GM18502 (cell line): ENCODE measurements around the gene CYP2C18.
"Not testable (repeated sequence)": the region's sequence is repeated elsewhere in the genome, so short reads cannot be mapped to it uniquely, and the experiment has no call there.

Source experiments
- ATAC-seq: cut with Tn5 transposase; IDR thresholded peaks from one replicate; pipeline ENCODE4 v1.9.1; 2021; ENCODE audit warnings: mild to moderate bottlenecking; ENCODE audit not compliant: unreplicated experiment, poor library complexity

The CYP2C18 gene

GRCh38 chr10:94683214-94684054, at the start of gene CYP2C18:
TSS of gene CYP2C18 (plus strand) at chr10:94683729. CDS start at chr10:94683820, 91 bp downstream.
- ATAC-seq: no peak

DNA sequence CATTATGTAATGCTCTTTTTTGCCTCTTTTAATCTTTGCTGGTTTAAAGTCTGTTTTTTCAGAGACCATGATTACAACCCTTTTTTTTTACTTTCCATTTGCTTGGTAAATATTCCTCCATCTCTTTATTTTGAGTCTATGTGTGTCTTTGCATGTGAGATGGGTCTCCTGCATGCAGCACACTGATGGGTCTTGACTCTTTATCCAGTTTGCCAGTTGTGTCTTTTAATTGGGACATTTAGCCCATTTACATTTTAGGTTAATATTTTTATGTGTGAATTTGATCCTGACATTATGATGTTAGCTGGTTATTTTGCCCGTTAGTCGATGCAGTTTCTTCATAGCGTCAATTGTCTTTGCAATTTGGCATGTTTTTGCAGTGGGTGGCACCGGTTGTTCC, 45.4 kb upstream of the CYP2C18 start:
- not testable (repeated sequence) for ATAC-seq

DNA sequence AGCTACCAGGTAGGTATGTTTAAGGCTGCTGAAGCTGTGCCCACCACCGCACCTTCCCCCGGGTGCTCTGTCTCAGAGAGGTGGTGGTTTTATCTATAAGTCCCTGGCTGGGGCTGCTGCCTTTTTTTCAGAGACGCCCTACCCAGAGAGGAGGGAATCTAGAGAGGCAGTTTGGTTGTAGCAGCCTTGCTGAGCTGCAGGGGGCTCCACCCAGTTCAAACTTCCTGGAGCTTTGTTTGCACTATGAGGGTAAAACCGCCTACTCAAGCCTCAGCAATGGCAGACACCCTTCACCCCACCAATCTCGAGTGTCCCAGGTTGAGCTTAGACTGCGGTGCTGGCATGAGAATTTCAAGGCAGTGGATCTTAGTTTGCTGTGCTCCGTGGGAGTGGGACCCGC, 43.6 kb upstream of the CYP2C18 start:
- ATAC-seq: no peak

DNA sequence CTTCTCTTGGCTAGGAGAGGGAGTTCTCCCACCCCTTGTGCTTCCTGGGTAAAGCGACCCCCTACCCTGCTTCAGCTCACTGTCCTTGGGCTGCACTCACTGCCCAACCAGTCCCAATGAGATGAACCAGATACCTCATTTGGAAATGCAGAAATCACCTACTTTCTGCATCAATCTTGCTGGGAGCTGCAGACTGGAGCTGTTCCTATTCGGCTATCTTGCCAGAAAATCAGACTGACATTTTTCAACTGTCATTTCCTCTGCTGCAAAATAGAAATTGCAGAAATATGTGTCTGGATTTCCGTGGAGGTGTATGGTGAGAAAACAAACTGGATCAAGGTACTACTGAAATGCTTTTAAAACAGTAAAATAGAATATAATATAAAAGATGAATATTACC, 43.0 kb upstream of the CYP2C18 start:
- ATAC-seq: no peak

GRCh38 chr10:94641480-94641879, 42.0 kb upstream of the CYP2C18 start:
- ATAC-seq: no peak

GRCh38 chr10:94644352-94644751, 39.2 kb upstream of the CYP2C18 start:
- no peak for ATAC-seq

DNA sequence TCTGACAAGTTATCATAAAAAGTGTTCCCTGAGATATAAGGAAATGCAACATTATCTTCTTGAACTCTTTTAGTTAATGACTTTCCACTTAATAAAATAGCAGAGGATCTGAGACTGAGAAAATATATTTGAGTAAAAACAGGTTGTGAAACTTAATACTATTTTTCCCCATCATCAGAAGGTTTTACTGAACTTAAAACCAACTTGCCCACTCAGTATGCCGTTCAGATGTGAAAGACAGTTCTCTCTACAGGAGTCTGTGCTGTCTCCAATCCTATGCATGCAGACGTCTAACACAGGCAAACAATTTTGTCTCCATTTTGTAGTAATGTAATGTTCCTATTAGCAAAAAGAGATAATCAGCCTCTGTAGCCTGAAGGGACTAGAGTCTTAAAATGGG, 38.2 kb upstream of the CYP2C18 start:
- peak; percentile 70 for ATAC-seq

GRCh38 chr10:94655201-94655600, 28.3 kb upstream of the CYP2C18 start:
- ATAC-seq: not testable (repeated sequence)

DNA sequence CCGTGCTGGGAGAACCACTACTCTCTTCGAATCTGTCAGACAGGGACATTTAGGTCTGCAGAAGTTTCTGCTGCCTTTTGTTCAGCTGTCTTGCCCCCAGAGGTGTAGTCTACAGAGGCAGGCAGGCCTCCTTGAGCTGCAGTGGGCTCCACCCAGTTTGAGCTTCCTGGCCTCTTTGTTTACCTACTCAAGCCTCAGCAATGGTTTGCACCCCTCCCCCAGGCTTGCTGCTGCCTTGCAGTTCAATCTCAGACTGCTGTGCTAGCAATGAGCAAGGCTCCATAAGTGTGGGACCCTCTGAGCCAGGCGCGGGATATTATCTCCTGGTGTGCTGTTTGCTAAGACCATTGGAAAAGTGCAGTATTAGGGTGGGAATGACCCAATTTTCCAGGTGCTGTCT, 20.5 kb upstream of the CYP2C18 start:
- ATAC-seq: not testable (repeated sequence)

GRCh38 chr10:94666391-94667102, 17.0 kb upstream of the CYP2C18 start:
- ATAC-seq: no peak

DNA sequence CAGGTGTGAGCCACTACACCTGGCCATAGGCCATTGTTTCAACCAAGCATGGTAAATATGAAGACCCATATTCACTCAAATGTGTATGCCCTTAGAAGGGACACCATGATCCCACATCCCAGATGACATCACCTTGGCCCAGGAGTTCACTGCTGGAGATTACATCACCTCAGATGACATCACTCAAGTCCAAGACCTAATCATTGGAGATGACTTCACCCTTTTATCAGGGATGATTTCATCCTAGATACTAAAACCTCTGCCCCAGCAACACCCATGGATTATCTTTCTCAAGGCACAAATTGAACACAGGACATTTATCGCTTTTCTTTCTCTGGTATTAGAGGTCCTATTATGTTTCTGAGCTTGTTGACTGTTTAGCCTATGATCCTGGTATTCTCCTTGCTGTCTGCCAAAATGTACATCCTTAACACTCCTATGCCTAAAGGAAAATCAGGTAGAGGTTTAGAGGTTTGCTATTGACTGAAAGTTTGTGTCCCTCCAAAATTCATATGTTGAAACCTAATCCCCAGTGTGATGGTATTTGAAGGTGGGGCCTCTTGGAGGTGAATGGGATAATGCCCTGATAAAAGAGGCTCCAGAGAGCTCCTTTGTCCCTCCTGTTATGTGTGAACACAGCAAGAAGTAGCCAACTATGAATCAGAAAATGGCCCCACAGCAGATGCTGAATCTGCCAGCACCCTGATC, 9.8 kb upstream of the CYP2C18 start:
- ATAC-seq: no peak

DNA sequence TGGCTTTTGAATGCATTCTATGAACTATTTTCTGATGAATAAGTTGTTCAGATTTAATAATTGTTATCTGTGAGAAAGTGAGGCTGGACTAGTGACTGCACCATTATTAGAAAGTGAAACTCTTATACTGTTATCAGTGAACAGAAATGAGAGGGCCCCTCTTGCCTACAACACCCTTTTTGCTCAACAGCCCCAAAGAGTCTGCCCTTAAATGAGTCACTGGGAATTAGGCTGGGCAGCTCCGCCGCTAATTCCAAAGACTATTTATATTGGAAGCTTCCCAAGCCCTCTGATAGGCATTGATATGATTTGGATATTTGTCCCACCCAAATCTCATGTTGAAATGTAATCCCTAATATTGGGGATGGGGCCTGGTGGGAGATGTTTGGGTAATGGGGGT, 7.0 kb upstream of the CYP2C18 start:
- no peak for ATAC-seq

- no peak for ATAC-seq
These were observed 5.8 kb upstream of the CYP2C18 start for GRCh38 chr10:94677691-94678090.

DNA sequence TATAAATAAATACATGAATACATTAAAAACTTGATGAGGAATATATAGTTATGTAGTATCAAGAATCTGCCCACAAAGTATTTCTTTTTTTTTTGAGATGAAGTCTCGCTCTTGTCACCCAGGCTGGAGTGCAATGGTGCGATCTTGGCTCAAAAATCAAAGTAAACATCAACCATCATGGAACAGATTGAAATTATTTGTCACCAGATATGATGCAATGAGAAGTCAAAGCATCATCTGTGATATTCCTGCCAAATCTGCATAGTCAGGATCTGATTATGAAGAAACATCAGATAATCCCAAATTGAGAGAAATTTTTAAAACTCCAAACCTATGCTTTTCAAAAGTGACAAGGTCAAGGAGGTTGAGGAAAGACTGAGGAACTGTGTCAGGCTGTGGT, 5.1 kb upstream of the CYP2C18 start:
- no peak for ATAC-seq

DNA sequence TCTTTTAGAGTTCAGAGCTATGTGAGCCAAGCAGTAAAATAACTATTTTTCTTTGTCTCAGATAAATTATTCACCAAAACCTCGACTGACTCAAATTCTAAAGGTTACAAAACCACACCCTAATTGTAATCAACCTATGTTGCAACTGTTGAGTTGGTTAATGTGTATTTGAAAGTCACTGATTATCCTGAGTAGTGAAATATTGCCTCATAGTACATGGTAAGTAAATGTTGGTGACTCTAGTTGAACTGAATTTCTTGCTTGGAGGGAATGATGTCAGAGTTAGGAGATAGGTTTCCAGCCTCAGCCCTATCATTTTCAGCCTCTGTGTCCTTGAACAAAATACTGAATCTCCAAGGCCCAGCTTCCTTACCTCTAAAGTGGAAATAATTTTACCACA, 3.0 kb upstream of the CYP2C18 start:
- no peak for ATAC-seq

- ATAC-seq: not testable (repeated sequence)
These were observed 893 bp upstream of the CYP2C18 start for GRCh38 chr10:94682636-94683035.

DNA sequence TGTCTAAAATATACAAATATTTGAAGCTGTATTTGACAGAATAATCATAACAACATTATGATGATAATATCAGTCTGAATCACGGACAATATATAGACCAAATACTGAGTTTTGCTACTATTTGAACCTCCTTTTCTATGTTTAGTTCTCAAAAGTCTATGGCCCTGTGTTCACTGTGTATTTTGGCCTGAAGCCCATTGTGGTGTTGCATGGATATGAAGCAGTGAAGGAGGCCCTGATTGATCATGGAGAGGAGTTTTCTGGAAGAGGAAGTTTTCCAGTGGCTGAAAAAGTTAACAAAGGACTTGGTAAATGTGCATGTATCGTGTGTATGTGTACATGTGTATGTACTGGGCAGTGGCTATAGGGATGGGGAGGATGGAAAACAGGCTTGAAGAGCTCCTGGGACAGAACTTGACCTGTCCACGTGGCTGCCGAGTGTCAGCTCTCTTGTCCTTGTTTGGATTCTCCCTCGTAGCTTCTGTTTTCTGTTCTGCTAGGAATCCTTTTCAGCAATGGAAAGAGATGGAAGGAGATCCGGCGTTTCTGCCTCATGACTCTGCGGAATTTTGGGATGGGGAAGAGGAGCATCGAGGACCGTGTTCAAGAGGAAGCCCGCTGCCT, 4.2 kb downstream of the CYP2C18 start:
- ATAC-seq: no peak

DNA sequence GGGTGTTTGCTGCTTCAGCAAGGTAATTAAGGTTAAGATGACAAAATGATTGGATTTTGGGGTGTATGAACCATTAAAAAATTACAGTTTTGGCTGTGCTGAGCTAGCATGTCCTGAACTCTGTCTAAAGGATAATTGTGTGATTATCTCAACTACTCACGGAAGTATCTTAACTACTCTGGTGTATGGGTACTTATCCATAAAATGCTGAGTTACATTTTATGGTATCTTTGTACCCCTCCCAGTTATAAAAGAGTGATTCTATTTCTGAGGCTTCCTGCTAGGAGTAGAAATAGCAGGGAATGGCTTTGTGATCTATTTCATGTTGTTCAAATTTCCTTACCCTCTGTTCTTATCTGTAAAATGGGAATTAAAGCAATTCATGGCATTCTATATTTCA, 22.6 kb downstream of the CYP2C18 start:
- no peak for ATAC-seq

GRCh38 chr10:94710578-94710977, 27.0 kb downstream of the CYP2C18 start:
- ATAC-seq: no peak

GRCh38 chr10:94725871-94726270, 42.3 kb downstream of the CYP2C18 start:
- ATAC-seq: no peak

- ATAC-seq: no peak
These were observed 51.7 kb downstream of the CYP2C18 start for GRCh38 chr10:94735197-94735596.
